ENCODE data around the gene SCAMP1. TPM values are rescaled to one million over a fixed set of nuclear protein-coding genes. Genes with fewer than 3 reads are reported as not detected.

The SCAMP1 gene
- total RNA-seq, 2 donors from 2014 or later: 21.0 to 39.3 TPM

DNA sequence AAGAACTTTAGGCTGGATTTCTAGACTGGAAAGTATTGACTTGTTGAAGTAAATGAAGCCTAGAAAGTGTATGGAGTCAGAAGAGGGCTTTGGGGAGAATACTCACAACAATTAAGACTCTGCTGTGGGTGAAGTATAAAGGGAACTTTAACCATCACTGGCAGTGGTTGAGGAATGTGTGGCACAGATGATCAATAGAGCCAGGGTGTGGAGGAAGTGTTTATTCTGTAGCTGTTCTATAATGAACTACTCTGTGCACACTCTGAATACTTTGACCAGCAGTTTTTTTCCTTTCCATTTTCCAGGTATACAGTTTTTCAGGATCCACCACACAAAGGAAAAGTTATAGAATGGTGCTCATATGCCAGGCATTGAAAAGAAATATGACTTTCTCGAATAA lies 106.7 kb downstream of the SCAMP1 start:
- H3K27me3 ChIP-seq: no peaks in the 10 kb centered on the region
- no peak for DNase-seq (ENCODE audit: low spot score)
- no peak overlapping the region for H3K4me3 ChIP-seq
- no peaks in the 10 kb centered on the region for H3K36me3 ChIP-seq
- H3K27ac ChIP-seq: no peak overlapping the region
- H3K9me3 ChIP-seq: no peaks in the 10 kb centered on the region
- TF ChIP-seq, protein P1, sequence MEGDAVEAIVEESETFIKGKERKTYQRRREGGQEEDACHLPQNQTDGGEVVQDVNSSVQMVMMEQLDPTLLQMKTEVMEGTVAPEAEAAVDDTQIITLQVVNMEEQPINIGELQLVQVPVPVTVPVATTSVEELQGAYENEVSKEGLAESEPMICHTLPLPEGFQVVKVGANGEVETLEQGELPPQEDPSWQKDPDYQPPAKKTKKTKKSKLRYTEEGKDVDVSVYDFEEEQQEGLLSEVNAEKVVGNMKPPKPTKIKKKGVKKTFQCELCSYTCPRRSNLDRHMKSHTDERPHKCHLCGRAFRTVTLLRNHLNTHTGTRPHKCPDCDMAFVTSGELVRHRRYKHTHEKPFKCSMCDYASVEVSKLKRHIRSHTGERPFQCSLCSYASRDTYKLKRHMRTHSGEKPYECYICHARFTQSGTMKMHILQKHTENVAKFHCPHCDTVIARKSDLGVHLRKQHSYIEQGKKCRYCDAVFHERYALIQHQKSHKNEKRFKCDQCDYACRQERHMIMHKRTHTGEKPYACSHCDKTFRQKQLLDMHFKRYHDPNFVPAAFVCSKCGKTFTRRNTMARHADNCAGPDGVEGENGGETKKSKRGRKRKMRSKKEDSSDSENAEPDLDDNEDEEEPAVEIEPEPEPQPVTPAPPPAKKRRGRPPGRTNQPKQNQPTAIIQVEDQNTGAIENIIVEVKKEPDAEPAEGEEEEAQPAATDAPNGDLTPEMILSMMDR (IDR thresholded peaks at IDR 0.05): no peak
- peaks cover 0 to 3% of the 10 kb centered on the region in 2 donors for H3K4me1 ChIP-seq

DNA sequence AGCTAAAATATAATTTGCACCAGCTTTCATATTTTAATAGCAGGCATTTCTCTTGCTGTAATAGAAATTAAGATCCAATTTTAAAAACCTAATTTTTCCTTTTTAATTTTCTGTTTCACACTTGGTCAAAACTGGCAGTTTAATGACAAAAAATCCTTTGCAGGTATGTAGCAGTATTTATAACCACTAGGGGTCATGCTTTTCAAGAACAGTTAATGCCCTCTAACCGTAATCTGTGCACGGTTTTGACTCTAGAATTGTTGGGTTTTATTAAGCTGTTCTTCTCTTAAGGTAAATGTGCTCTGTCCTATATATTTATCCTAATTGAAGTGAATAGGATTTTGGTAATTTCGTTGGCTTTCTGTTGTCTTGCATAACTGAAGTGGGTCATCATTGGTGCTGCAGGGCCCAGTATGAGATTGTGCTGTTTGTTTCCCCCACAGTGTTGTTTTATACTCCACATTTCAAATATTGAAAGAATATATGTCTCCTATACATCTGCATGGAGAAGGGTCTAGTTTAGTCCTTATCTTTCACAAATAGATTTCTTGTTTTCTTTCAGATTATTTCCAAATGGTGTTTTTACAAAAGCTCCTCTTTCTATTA lies 107.4 kb downstream of the SCAMP1 start:
- Histone ChIP-seq H3K4me3 (no peak overlapping the region), H3K27me3 (no peaks in the 10 kb centered on the region), H3K9me3 (no peaks in the 10 kb centered on the region), H3K4me1 (peaks cover 0 to 3% of the 10 kb centered on the region in 2 donors), H3K36me3 (no peaks in the 10 kb centered on the region), H3K27ac (no peak overlapping the region)
- TF ChIP-seq, protein P1 (IDR thresholded peaks at IDR 0.05): peak; percentile 70 to 83
- no peak for DNase-seq (ENCODE audit: low spot score)

DNA sequence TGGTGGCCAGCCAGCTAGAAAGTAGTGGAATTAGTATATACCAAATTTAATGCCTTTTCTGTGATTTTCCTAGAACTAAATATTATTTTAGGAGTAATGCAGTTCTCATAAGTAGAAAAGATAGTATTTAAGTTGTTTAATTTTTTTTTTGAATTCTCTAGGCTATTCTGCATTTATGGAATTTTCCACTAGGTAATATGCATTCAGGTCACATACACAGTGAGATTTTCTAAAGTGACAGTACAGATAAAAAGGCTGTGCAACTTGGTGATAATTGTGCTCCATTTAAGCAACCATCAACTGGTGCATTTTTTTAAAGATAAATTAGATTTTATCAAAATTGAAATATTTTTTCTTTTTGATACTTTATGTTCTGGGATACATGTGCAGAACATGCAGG lies 111.5 kb downstream of the SCAMP1 start:
- Histone ChIP-seq H3K4me1 (peaks cover 0 to 3% of the 10 kb centered on the region in 2 donors), H3K4me3 (no peak overlapping the region), H3K9me3 (no peaks in the 10 kb centered on the region), H3K36me3 (no peaks in the 10 kb centered on the region), H3K27me3 (no peaks in the 10 kb centered on the region), H3K27ac (no peak overlapping the region)
- TF ChIP-seq, protein P1 (IDR thresholded peaks at IDR 0.05): no peak
- DNase-seq (ENCODE audit: low spot score): no peak

DNA sequence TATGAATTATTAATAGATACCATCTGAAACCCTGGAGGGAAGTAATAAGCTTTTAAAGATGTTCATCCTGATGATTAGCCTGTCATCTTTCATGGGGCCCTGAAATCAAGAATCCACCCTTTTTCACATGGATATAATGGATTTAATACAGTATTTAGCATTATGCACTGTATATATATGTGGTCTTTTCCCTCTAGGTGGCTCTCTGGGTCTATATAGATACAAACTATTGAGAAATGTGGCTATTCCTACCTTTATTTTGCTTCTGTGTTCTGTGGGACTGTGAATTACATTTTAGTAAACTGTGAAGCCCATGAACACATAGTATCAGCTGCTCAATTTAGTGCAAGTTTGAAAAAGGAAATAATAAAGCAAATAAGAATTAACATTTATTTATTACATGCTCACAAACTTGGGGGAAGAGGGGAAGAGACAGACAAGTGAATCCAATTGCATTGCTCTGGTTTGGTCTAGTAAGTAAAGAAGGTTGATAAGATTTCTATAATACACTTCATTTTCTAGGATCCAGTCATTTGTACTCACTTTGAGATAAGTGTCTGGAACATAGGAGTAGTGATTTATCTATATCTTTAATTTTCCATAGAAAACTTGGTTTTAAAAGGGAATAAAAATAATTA lies 112.2 kb downstream of the SCAMP1 start:
- H3K4me1 ChIP-seq: peaks cover 0 to 3% of the 10 kb centered on the region in 2 donors
- TF ChIP-seq, protein P1 (IDR thresholded peaks at IDR 0.05): no peak
- H3K9me3 ChIP-seq: no peaks in the 10 kb centered on the region
- no peak for DNase-seq (ENCODE audit: low spot score)
- no peaks in the 10 kb centered on the region for H3K27me3 ChIP-seq
- no peak overlapping the region for H3K27ac ChIP-seq
- no peaks in the 10 kb centered on the region for H3K36me3 ChIP-seq
- H3K4me3 ChIP-seq: no peak overlapping the region

DNA sequence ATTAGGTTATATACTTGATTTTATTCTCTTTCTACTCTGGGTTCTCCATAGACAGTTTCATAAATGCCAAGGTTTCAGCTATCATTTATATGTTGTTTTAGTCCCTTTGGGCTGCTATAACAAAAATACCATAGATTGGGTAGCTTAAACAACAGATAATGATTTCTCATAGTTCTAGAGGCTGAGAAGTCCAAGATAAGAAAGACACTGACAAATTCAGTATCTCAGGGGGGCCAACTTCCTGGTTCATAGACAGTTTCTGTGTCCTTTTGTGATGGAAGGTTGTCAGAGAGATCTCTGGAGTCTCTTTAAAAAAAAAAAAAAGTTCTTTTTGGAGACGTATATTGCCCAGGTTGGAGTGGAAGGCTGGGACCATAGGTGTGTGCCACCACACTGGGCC lies 113.3 kb downstream of the SCAMP1 start:
- H3K4me1 ChIP-seq: no peaks in the 10 kb centered on the region
- DNase-seq (ENCODE audit: low spot score): no peak
- H3K27me3 ChIP-seq: no peaks in the 10 kb centered on the region
- TF ChIP-seq, protein P1 (IDR thresholded peaks at IDR 0.05): no peak
- no peaks in the 10 kb centered on the region for H3K36me3 ChIP-seq
- H3K4me3 ChIP-seq: no peak overlapping the region
- no peak overlapping the region for H3K27ac ChIP-seq
- no peaks in the 10 kb centered on the region for H3K9me3 ChIP-seq

Measured in right atrium auricular region (tissue), 2 donors.